HL-60/S4 (cell line): ENCODE results near the gene LMAN1L.

Experiments
- in situ Hi-C: fragments of 300-500 bp; cut with MboI; formaldehyde crosslinking; loops from 2 replicates; pipeline ENCODE4 v1.14.3; 2022; ENCODE audit warnings: low sequenced_read_pairs

Gene LMAN1L

DNA sequence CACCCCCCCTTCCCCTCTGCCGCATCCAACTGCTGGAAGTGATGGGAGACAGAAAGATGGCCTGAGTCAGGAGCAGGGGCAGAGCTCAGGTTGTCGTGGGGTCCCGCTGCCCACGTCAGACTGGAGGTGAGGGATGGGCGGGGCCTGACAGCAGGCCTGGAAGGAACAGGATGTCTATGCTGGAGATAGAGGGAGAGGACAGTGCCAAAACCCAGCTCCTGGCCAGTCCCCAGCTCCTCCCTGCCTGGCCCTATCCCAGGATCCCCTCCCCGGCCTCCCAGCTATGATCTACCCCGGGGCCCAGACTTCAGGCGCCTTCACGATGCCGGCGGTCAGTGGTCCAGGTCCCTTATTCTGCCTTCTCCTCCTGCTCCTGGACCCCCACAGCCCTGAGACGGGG lies at the start of gene LMAN1L:
TSS of gene LMAN1L (plus strand) at position 303 of the 400 bp plus-strand sequence. CDS start at position 323, 20 bp downstream.
- in situ Hi-C loops, result no loop called here

GRCh38 chr15:74763416-74763815 lies 49.2 kb upstream of the LMAN1L start:
- in situ Hi-C loops, result loop anchor here (10.0 kb wide), 2 partner anchors 129 to 389 kb away; no protein-coding TSS in a partner anchor

DNA sequence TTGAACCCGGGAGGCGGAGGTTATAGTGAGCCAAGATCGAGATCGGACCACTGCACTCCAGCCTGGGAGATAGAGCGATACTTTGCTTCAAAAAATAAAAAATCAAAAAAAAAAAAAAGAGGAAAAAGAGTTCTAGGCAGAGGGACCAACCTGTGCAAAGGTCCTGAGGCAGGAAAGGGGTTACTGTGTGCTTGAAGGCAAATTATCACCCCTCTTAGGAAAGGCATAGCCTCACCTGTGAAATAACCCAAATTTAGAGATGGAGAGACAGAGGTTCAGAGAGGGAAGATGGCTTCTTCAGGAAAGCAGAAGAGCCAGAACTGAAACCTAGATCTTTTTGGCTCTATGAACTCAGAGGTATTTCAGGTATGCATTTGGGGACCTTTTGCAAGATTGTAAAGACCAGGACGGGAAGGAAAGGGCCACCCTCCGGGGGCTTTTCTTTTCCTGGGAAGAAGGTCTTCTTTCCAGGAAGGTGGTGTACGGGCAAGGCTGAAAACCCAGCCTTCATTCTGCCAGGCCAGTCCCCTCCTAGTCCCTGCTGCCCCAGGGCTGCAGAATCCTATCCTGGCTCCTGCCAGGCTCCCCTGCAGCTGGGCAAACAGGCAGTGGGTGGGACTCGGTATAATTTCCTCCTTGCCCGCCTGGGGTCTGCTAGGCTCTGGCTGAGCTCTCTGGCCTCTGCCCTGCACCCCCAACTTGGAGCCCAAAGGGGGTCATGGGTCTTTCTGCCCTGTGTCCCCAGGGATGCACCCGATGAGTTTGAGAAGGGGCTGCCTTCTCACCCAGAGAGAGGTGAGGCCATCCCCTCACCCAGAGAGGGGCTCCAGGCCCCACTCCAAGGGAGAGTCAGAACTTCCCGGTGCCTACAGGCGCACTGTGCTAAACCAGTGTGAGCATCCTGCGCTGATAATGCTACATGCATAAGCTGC lies 45.2 kb upstream of the LMAN1L start:
- in situ Hi-C loops, result loop anchor here (10.0 kb wide), 2 partner anchors 133 to 393 kb away; no protein-coding TSS in a partner anchor

DNA sequence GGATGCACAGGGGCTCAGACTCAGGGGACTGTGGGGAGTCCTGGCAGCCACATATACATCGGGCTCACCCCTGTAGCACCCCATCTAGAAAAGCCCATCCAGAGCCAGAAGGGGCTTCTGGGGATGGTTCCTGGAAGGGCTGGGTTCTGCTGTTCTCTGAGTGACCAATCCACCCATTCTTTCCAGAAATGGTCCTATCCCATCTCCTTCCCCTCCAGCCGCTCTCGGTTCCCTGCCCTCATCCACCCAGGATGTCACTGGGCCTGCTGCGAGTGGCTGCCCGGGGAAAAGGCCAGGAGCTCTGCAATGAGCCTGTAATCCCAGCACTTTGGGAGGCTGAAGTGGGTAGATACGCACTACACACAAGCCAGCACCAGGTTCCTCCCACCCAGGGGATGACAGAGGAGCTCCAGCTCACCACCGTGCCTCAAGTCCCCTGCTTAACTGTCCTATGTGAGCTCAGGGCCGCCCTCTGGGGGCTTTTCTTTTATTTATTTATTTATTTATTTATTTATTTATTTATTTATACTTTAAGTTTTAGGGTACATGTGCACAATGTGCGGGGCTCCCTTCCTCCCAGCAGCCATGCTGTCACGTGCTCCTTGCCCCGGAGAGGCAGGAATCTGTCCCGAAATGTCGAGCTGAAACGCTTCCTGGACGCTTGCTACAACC lies 44.4 kb upstream of the LMAN1L start:
- in situ Hi-C loops, result loop anchor here (10.0 kb wide), 2 partner anchors 133 to 393 kb away; no protein-coding TSS in a partner anchor

DNA sequence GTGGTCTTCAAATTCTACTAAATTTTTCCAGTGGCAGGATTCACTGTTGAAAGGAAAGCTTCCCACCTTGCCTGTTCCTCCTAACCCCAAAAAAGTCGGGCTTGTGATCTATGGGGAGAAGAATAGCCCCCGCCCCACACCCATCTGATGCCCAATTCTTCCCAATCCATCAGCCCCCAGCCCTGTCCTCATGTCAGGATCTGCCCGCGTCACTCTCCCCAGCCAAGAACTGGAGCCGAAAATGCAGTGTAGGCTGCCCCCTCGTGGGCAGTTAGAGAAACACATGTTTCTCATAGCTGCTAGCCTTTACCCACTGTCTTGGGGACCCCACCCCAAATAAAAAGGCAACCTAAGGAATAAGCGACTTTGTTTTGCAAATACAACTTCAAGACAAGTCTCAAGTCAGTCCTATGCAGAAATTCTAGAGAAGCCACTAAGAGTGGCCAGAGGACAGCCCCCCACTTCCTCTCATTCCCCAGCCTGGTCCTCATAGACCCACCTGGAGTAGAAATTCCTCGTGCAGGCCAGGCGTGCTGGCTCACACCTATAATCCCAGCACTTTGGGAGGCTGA lies 43.8 kb upstream of the LMAN1L start:
- in situ Hi-C loops, result loop anchor here (10.0 kb wide), 2 partner anchors 134 to 394 kb away; no protein-coding TSS in a partner anchor

DNA sequence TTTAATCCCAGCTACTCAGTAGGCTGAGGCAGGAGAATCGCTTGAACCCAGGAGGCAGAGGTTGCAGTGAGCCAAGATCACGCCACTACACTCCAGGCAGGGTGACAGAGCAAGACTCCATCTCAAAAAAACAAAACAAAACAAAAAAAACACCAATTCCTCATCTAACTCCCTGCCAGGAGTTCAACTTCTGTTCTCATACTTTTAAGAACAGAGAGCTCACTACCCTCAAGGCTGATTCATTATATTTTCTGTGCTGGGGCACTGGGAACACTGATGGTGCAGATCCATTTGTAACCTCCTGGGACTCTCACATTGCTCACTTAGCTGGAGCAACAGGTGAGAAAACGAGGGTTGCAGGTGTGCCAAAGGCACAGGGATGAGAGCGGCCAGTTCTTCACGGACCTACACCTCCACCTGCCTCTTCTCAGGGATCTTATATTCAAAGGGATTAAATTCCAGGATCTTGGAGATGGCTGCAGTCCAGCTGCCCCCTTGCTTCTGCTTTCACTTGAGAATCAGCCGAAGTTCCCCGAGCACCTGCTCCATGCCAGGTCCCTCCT lies 43.1 kb upstream of the LMAN1L start:
- in situ Hi-C loops, result loop anchor here (10.0 kb wide), 3 partner anchors 135 to 395 kb away; no protein-coding TSS in a partner anchor

DNA sequence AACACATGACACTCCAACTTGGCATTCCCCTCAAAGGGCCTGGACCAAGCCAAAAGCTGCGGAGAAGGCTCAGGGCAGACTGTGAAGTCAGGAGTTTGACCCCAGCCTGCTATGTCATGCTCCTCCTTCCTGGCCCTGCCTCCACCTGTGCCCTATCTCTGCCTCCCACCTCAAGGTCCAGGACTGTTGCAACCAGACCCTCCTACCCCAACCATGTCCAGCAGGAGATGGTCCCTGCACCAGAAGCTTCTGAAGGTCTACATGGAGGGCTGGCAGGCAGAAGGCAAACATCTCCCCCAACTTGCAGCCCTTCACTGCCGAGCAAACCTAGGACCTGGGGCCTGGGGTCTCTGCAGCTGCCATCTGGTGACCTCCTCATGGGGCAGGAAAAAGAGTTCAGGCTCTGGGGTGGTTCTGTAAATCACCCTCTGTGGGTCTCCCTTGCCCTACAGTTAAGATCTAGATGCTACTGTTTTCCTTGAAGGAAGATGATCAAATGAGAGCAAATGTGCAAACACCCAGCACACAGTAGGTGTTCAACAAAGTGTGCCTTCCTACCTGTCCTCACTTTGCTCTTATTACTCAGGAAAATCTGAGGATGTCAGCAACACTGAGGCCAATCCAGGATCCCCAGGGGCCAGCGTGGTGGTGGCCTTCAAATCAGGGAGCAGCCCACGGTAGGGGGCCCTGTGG lies 42.3 kb upstream of the LMAN1L start:
- in situ Hi-C loops, result loop anchor here (10.0 kb wide), 1 partner anchor 174 kb away; no protein-coding TSS in a partner anchor

GRCh38 chr15:74773329-74773728 lies 39.3 kb upstream of the LMAN1L start:
- in situ Hi-C loops, result loop anchor here (10.0 kb wide), 1 partner anchor 171 kb away; no protein-coding TSS in a partner anchor

DNA sequence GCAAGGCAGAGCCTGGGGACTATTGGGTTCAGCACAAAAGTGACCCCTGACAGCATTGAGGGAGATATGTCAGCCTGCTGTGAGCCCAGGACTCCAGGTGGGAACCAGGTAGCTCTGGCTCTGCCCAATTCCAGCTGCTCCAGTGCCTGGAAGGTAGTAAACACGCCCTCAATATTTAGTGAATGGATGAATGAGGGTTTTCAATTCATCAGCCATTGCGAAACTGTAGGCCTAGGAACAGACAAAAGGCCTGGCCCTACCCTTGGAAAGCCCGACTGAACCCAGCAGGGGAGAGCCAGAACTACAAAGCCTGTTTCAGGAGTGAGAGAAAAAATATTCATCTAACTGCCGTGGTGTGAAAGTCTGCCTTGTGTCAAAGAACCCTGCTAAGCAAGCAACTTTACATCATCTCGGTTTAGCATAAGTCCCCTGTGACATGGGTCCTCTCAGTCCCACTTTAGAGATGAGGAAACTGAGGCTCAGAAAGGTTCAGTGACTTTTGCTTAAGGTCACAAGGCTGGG lies 38.8 kb upstream of the LMAN1L start:
- in situ Hi-C loops, result loop anchor here (10.0 kb wide), 1 partner anchor 171 kb away; no protein-coding TSS in a partner anchor

- in situ Hi-C loops, result loop anchor here (10.0 kb wide), 1 partner anchor 170 kb away; no protein-coding TSS in a partner anchor
Observed at GRCh38 chr15:74775132-74775562, 37.5 kb upstream of the LMAN1L start.

DNA sequence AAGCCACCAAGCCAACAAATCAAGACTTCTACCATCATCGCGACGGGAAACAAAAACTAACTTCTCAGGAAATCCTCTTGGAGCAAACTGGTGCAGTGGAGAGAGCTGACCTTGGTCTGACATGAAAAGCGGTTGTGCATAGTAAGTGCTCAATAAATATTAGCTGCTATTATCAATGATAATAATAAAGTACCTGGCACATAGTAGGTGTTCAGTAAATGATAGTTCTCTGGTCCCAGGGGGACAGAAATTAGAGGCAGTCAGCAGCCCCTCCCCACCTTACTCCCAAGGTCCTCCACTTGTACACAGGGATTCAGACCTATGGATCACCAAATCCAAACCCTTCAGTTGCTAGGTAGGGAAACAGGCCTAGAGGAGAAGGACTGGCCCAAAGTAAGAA lies 36.7 kb upstream of the LMAN1L start:
- in situ Hi-C loops, result loop anchor here (10.0 kb wide), 1 partner anchor 169 kb away; no protein-coding TSS in a partner anchor

DNA sequence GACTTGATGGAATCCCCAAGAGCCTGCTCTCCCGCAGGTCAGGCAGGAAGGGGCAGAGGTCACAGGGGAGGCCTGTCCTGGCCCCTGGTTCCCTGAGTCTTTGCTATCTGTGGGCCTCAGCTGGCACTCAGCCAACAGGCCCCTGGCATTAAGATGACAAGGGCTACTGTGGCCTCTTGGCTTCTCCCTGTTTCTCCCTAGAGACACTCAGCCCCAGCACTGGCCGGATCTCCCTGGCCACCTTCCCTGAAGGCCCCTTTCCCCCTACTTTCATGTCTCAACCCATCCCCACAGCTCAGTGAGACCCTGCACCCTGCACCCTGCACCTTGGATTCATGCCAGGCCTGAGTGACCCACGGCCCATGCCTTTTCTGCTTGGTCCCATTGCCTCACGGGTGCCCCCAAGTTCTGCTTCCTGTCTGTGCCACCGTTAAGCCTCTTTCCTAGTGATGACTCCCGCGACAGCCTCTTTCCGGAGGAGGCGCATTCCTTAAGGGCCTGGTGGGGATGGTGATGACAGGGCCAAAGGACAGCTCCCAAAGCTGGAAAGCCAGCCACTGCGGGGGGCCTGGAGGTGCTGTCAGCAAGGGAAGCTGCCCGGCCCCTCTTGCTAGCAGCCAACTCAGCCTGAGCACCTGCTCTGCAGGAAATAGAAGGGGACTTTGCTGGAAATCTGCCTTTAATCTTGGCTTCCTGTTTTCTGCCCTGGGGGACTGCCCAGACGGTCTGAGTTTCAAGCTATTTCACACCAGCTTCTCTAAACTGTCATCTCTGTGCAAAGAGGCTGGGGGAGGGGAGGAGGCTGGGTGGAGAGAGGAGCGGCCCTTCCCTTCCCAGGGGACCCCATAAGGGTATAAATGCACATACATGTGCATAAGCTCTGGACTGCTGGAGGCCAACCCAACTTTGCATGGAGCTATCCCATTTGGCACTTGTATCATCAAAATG lies 35.5 kb upstream of the LMAN1L start:
- in situ Hi-C loops, result loop anchor here (10.0 kb wide), 1 partner anchor 168 kb away; no protein-coding TSS in a partner anchor

GRCh38 chr15:74777769-74778598 lies 34.7 kb upstream of the LMAN1L start:
- in situ Hi-C loops, result loop anchor here (10.0 kb wide), 1 partner anchor 167 kb away; no protein-coding TSS in a partner anchor

- in situ Hi-C loops, result loop anchor here (10.0 kb wide), 1 partner anchor 166 kb away; no protein-coding TSS in a partner anchor
Observed at GRCh38 chr15:74778599-74778970, 34.0 kb upstream of the LMAN1L start.

DNA sequence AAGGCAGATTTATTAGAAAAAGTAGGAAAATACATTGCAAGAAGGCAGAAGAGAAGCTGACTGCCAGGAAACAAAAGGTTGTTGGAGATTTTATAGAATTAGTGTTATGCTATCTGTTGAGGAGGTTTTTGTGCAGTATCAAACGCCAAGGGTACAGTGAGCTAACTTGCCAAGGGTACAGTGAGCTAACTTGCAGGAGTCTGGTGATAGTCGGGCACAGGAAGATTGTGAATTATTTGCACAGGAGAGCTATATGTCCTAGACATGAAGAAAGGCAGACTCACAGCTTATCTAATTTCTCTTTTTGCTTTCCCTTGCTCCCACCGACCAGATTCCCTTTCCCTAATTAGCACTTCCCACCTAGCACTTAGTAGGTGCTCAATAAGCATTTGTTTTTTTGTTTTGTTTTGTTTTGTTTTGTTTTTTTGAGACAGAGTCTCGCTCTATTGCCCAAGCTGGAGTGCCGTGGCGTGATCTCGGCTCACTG lies 33.4 kb upstream of the LMAN1L start:
- in situ Hi-C loops, result loop anchor here (10.0 kb wide), 1 partner anchor 166 kb away; no protein-coding TSS in a partner anchor

DNA sequence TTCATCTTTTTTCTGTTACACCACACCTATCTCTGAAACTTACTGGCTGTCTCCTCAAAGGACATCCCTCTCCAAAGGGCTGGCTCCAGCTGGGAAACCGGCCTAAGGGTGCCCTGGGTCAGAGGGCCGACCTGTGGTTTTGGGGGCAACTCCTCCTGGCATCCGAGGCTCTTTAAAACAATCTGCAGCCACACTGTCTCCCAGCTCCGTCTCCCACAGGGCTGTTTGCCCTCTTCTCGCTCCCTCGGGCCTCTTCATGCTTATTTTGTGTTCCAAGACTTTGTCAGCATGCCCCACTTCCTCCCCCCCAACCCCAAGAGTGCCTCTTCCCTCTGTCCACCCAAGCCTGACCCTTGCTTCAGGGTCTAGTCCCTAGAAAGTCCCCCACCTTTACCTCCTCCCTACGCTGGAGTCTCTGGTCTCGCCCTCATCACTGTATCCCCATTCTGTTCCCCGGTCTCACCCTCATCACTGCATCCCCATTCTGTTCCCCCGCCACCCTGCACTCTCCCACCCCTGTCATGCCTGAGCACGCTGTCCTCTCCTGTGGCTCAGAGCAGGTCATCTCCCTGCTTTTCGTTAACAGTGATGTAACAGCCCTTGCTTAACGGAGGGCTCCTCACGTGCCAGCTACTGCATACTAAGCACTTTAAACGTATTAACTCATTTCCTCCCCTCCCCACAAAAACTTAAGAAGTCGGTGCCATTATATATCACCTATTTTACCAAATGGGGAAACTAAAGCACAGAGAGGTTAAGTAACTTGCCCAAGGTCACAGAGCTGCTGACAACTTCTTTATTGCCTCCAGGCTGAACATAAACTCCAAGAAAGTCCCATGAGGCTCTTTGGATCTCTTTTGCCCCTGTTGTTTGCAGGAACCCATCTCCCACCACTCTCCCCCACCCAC lies 31.9 kb upstream of the LMAN1L start:
- in situ Hi-C loops, result no loop called here
